HepG2 (cell line): Measurements from ENCODE around the gene ALDH1L2. TPM values are rescaled to one million over a fixed set of nuclear protein-coding genes. Genes with fewer than 3 reads are reported as not detected.

Experiments
- ATAC-seq: fragments of 200-7000 bp; cut with Tn5 transposase; 3 replicates; pipeline ENCODE4 v1.9.1; 2020; ENCODE audit warnings: mild to moderate bottlenecking, moderate library complexity
- BruUV-seq: library from RNA; stranded (reverse); fragments of 400-500 nt; replicated peaks from 2 replicates; lab custom pipeline; 2021; lab: Mats Ljungman, UMichigan
- CTCF ChIA-PET: fragments of 300-600 bp; formaldehyde crosslinking; extraction: SDS; loops from one replicate; lab custom pipeline; 2021; ENCODE audit warnings: low total read pairs, inconsistent platforms, low intra/inter-chr PET ratio; lab: Yijun Ruan, JAX
- POLR2A ChIA-PET: fragments of 350-600 bp; sonication (Branson Sonifier 250); formaldehyde crosslinking; loops from one replicate; lab custom pipeline; 2020; ENCODE audit warnings: antibody characterized with exemption, inconsistent platforms; lab: Yijun Ruan, JAX
- DNase-seq: peaks from one replicate; pipeline ENCODE4 v3.0.0-alpha.2; 2015; ENCODE audit warnings: low spot score
- FAIRE-seq: peaks from 3 replicates; lab custom pipeline; 2011; peaks lifted over from hg19 to GRCh38; lab: Jason Lieb, UNC
- H2AFZ ChIP-seq: one replicate; pipeline ENCODE4 v1.6.1; 2011; ENCODE audit warnings: low read length, inconsistent platforms
- H3K27ac ChIP-seq: fragments of 300-600 bp; 3 replicates; pipeline ENCODE4 v1.8.0; 2011; ENCODE audit warnings: mixed run types, mild to moderate bottlenecking, mixed read lengths, low read length, inconsistent platforms; ENCODE audit not compliant: insufficient read depth; ENCODE audit errors: extremely low read length
- H3K27me3 ChIP-seq, 2 experiments: fragments of 200-600 bp in 1 of 2; 2 replicates in 1 of 2; 3 replicates in 1 of 2; pipeline versions ENCODE4 v1.6.0 to v1.8.0; 2011; ENCODE audit warnings: low read length in 2 of 2, mild to moderate bottlenecking in 2 of 2, moderate library complexity in 2 of 2, inconsistent platforms in 1 of 2; ENCODE audit not compliant: insufficient read depth in 2 of 2, control insufficient read depth in 1 of 2
- H3K36me3 ChIP-seq, 2 experiments: fragments of 200-600 bp in 1 of 2; replicated peaks in 1 of 2; 2 replicates in 1 of 2; 3 replicates in 1 of 2; pipeline versions ENCODE4 v1.5.1 to v1.8.0; 2011; ENCODE audit warnings: low read length in 2 of 2, inconsistent platforms in 1 of 2; ENCODE audit not compliant: insufficient read depth in 2 of 2, control insufficient read depth in 1 of 2
- H3K4me1 ChIP-seq: 2 replicates; pipeline ENCODE4 v1.5.1; 2012; ENCODE audit warnings: low read length, inconsistent platforms; ENCODE audit not compliant: insufficient read depth
- H3K4me2 ChIP-seq: 2 replicates; pipeline ENCODE4 v1.6.0; 2011; ENCODE audit warnings: low read depth, low read length, inconsistent platforms
- H3K4me3 ChIP-seq, 3 experiments: fragments of 200-600 bp in 1 of 3; sonication (generic), shearing (Covaris generic) in 1 of 3; replicated peaks in 1 of 3; 2 replicates each; pipeline ENCODE4 v1.5.1; 2011 to 2016; ENCODE audit warnings: low read length in 3 of 3, inconsistent platforms in 2 of 3, low read depth in 2 of 3, mild to moderate bottlenecking in 2 of 3, control low read depth in 1 of 3, mixed read lengths in 1 of 3; ENCODE audit not compliant: insufficient read depth in 1 of 3
- H3K79me2 ChIP-seq: one replicate; pipeline ENCODE4 v1.6.1; 2011; ENCODE audit warnings: low read length, inconsistent platforms; ENCODE audit not compliant: insufficient read depth
- H3K9ac ChIP-seq: 2 replicates; pipeline ENCODE4 v1.6.0; 2011; ENCODE audit warnings: mild to moderate bottlenecking, low read depth, low read length, inconsistent platforms; ENCODE audit not compliant: insufficient read depth
- H3K9me3 ChIP-seq: 2 replicates; pipeline ENCODE4 v1.5.1; 2012; ENCODE audit warnings: mild to moderate bottlenecking, low read length
- H4K20me1 ChIP-seq: 2 replicates; pipeline ENCODE4 v1.6.0; 2011; ENCODE audit warnings: inconsistent platforms, mild to moderate bottlenecking, low read length, moderate library complexity; ENCODE audit not compliant: insufficient read depth
- FOXC1 ChIP-seq: sonication (generic); formaldehyde crosslinking; IDR thresholded peaks from 2 replicates; pipeline ENCODE4 v1.8.0; 2022; ENCODE audit warnings: mild to moderate bottlenecking, missing genetic modification reagents, borderline replicate concordance
- GLI4 ChIP-seq: sonication (generic); formaldehyde crosslinking; IDR thresholded peaks from 2 replicates; pipeline ENCODE4 v1.5.1; 2020; ENCODE audit warnings: missing genetic modification reagents, mild to moderate bottlenecking, moderate library complexity, borderline replicate concordance
- KLF15 ChIP-seq: sonication (generic); formaldehyde crosslinking; IDR thresholded peaks from 2 replicates; pipeline ENCODE4 v1.8.1; 2023; ENCODE audit warnings: borderline replicate concordance, mild to moderate bottlenecking, inconsistent platforms, missing genetic modification reagents, mixed read lengths
- PPARG ChIP-seq: conservative IDR thresholded peaks from 2 replicates; pipeline ENCODE4 v1.6.1; 2016; ENCODE audit warnings: missing biosample characterization, missing genetic modification reagents
- PREB ChIP-seq: sonication (generic); formaldehyde crosslinking; IDR thresholded peaks from 2 replicates; pipeline ENCODE4 v1.4.0; 2020; ENCODE audit warnings: missing genetic modification reagents
- TCF7 ChIP-seq: sonication (generic); IDR thresholded peaks from 2 replicates; pipeline ENCODE4 v1.6.1; 2016; ENCODE audit warnings: antibody characterized with exemption, low read depth
- XBP1 ChIP-seq: sonication (generic); formaldehyde crosslinking; IDR thresholded peaks from 2 replicates; pipeline ENCODE4 v1.5.0; 2020; ENCODE audit warnings: missing genetic modification reagents
- ZFP36L2 ChIP-seq: sonication (generic); formaldehyde crosslinking; IDR thresholded peaks from 2 replicates; pipeline ENCODE4 v1.4.0; 2020; ENCODE audit warnings: missing genetic modification reagents
- ZIK1 ChIP-seq: sonication (generic); formaldehyde crosslinking; IDR thresholded peaks from 2 replicates; pipeline ENCODE4 v1.5.0; 2020; ENCODE audit warnings: mild to moderate bottlenecking, low read depth, missing genetic modification reagents, borderline replicate concordance
- ZNF274 ChIP-seq: sonication (generic); formaldehyde crosslinking; IDR thresholded peaks from 2 replicates; pipeline ENCODE4 v1.5.1; 2020; ENCODE audit warnings: mild to moderate bottlenecking, missing genetic modification reagents
- ZNF3 ChIP-seq: IDR thresholded peaks from 2 replicates; pipeline ENCODE4 v1.7.0; 2017; ENCODE audit warnings: inconsistent platforms
- ZNF367 ChIP-seq: sonication (generic); formaldehyde crosslinking; IDR thresholded peaks from 2 replicates; pipeline ENCODE4 v1.4.0; 2020; ENCODE audit warnings: missing genetic modification reagents, borderline replicate concordance
- ZNF672 ChIP-seq: sonication (generic); formaldehyde crosslinking; IDR thresholded peaks from 2 replicates; pipeline ENCODE4 v1.8.1; 2022; ENCODE audit warnings: missing genetic modification reagents
- ZZZ3 ChIP-seq: sonication (generic); formaldehyde crosslinking; IDR thresholded peaks from 2 replicates; pipeline ENCODE4 v1.4.0; 2020; ENCODE audit warnings: missing genetic modification reagents, mild to moderate bottlenecking, borderline replicate concordance
- WGBS: methylation state at CpG from one replicate; pipeline ENCODE4 v1.1.6; 2017; ENCODE audit warnings: low lambda C conversion rate; 5-methylcytosine and 5-hydroxymethylcytosine counted together
- in situ Hi-C: cut with HindIII; loops from 2 replicates; pipeline ENCODE4 v1.10.0; 2017; ENCODE audit warnings: low pct_unique_long_range_greater_than_20kb; ENCODE audit not compliant: extremely low pct_ligation_motif_present
- intact Hi-C: fragments of 100-400 bp; cut with micrococcal nuclease; formaldehyde crosslinking; loops from one replicate; pipeline ENCODE4 v1.10.0; 2022; ENCODE audit not compliant: unreplicated experiment
- polyA plus RNA-seq, 8 experiments: library from polyadenylated mRNA; depleted of rRNA in 3 of 8; stranded (reverse) in 7 of 8; unstranded in 1 of 8; fragments of >200 nt; fragmentation: Illumina TruSeq in 4 of 8; extraction: Trizol in 4 of 8; gene quantifications; 2 replicates each; pipeline versions ENCODE4 v1.2.1 to v1.2.3, GENCODE V29; 2011 to 2016; ENCODE audit warnings: low read depth in 4 of 8, missing spikeins in 1 of 8, mixed read lengths in 1 of 8; ENCODE audit not compliant: insufficient read depth in 1 of 8
- total RNA-seq, 5 experiments: library from RNA; depleted of rRNA; stranded (reverse); fragments of >200 nt; fragmentation: Illumina TruSeq; extraction: Trizol; gene quantifications; 2 replicates each; pipeline ENCODE4 v1.2.3, GENCODE V29; 2016; ENCODE audit warnings: low read depth in 1 of 5
- TF ChIP-seq, protein P1 (sequence below): sonication (generic); formaldehyde crosslinking; IDR thresholded peaks from 2 replicates; pipeline ENCODE4 v1.4.0; 2020; ENCODE audit warnings: missing genetic modification reagents, mild to moderate bottlenecking, borderline replicate concordance
- TF ChIP-seq, protein P2 (sequence below): sonication (generic); formaldehyde crosslinking; IDR thresholded peaks from 2 replicates; pipeline ENCODE4 v1.4.0; 2020; ENCODE audit warnings: mild to moderate bottlenecking, missing genetic modification reagents

The ALDH1L2 gene
- total and polyA plus RNA-seq, 2 of the 13 experiments (the other 11 are each of a cell fraction or from before 2014, with no cell fraction given): 0.40 to 4.6 TPM

- TF ChIP-seq, protein P1, sequence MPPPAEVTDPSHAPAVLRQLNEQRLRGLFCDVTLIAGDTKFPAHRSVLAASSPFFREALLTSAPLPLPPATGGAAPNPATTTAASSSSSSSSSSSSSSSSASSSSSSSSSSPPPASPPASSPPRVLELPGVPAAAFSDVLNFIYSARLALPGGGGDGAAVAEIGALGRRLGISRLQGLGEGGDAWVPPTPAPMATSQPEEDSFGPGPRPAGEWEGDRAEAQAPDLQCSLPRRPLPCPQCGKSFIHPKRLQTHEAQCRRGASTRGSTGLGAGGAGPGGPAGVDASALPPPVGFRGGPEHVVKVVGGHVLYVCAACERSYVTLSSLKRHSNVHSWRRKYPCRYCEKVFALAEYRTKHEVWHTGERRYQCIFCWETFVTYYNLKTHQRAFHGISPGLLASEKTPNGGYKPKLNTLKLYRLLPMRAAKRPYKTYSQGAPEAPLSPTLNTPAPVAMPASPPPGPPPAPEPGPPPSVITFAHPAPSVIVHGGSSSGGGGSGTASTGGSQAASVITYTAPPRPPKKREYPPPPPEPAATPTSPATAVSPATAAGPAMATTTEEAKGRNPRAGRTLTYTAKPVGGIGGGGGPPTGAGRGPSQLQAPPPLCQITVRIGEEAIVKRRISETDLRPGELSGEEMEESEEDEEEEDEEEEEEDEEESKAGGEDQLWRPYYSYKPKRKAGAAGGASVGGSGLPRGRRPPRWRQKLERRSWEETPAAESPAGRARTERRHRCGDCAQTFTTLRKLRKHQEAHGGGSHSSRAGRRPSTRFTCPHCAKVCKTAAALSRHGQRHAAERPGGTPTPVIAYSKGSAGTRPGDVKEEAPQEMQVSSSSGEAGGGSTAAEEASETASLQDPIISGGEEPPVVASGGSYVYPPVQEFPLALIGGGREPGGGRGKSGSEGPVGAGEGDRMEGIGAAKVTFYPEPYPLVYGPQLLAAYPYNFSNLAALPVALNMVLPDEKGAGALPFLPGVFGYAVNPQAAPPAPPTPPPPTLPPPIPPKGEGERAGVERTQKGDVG: no peak
- TF ChIP-seq ZNF3 (CRISPR knock-in tag) (no peak), ZNF672 (no peak), ZZZ3 (CRISPR knock-in tag) (no peak), FOXC1 (CRISPR knock-in tag) (no peak)
Measured at GRCh38 chr12:105041186-105041585, 43.1 kb downstream of the ALDH1L2 start (continued).

DNA sequence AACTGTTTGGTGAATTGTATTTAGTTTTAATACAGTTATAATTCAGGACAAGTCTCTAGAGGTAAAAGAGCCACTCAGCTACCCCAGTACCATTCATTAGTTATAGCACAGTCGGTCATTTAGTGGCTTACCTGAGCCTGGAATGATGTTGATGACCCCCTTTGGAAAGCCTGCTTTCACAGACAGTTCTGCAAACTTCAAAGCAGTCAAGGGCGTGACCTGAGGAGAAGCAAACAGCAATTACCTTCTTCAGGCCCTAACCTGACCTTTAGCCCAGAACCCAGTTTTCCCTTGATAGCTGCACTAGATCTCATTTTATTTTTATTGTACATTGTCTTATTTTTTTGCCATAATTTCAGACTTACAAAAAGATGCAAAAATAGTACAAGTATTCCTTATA lies 43.8 kb downstream of the ALDH1L2 start:
- no TSS peak for BruUV-seq
- intact Hi-C loops (no loop called here), in situ Hi-C loops (no loop called here)
- ATAC-seq: no peak
- H2AFZ ChIP-seq: no peak overlapping the region
- H3K4me2 ChIP-seq: no peak overlapping the region
- H3K27ac ChIP-seq: no peak overlapping the region
- H3K9ac ChIP-seq: no peak overlapping the region
- POLR2A ChIA-PET: no interaction called here
- H3K79me2 ChIP-seq: no peaks in the 10 kb centered on the region
- H3K9me3 ChIP-seq: no peaks in the 10 kb centered on the region
- WGBS: 3% methylated on average over 2 of the region's 2 CpGs
- DNase-seq: peak; percentile 14
- no peak overlapping the region for H3K4me3 ChIP-seq
- H4K20me1 ChIP-seq: no peaks in the 10 kb centered on the region
- CTCF ChIA-PET: no interaction called here
- H3K4me1 ChIP-seq: peaks cover 6% of the 10 kb centered on the region; the same call in 1 of the 2 replicates
- no peaks in the 10 kb centered on the region for H3K27me3 ChIP-seq
- H3K36me3 ChIP-seq: no peaks in the 10 kb centered on the region
- no peak for FAIRE-seq
- TF ChIP-seq PREB: no peak
- no peak for TF ChIP-seq KLF15 (CRISPR knock-in tag)
- peak; percentile 69; the same call in 1 of the 2 replicates for TF ChIP-seq PPARG (CRISPR knock-in tag)
- TF ChIP-seq XBP1 (CRISPR knock-in tag): no peak
- TF ChIP-seq, protein P2, sequence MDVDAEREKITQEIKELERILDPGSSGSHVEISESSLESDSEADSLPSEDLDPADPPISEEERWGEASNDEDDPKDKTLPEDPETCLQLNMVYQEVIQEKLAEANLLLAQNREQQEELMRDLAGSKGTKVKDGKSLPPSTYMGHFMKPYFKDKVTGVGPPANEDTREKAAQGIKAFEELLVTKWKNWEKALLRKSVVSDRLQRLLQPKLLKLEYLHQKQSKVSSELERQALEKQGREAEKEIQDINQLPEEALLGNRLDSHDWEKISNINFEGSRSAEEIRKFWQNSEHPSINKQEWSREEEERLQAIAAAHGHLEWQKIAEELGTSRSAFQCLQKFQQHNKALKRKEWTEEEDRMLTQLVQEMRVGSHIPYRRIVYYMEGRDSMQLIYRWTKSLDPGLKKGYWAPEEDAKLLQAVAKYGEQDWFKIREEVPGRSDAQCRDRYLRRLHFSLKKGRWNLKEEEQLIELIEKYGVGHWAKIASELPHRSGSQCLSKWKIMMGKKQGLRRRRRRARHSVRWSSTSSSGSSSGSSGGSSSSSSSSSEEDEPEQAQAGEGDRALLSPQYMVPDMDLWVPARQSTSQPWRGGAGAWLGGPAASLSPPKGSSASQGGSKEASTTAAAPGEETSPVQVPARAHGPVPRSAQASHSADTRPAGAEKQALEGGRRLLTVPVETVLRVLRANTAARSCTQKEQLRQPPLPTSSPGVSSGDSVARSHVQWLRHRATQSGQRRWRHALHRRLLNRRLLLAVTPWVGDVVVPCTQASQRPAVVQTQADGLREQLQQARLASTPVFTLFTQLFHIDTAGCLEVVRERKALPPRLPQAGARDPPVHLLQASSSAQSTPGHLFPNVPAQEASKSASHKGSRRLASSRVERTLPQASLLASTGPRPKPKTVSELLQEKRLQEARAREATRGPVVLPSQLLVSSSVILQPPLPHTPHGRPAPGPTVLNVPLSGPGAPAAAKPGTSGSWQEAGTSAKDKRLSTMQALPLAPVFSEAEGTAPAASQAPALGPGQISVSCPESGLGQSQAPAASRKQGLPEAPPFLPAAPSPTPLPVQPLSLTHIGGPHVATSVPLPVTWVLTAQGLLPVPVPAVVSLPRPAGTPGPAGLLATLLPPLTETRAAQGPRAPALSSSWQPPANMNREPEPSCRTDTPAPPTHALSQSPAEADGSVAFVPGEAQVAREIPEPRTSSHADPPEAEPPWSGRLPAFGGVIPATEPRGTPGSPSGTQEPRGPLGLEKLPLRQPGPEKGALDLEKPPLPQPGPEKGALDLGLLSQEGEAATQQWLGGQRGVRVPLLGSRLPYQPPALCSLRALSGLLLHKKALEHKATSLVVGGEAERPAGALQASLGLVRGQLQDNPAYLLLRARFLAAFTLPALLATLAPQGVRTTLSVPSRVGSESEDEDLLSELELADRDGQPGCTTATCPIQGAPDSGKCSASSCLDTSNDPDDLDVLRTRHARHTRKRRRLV (CRISPR knock-in tag): no peak
- TF ChIP-seq ZNF367: no peak
- no peak for TF ChIP-seq GLI4 (CRISPR knock-in tag)
- TF ChIP-seq ZNF274 (CRISPR knock-in tag): no peak
- 0 out of 2 replicates have a peak, but pooled peaks have one; percentile 8 for TF ChIP-seq TCF7
- TF ChIP-seq ZIK1 (CRISPR knock-in tag): no peak
- TF ChIP-seq ZFP36L2: no peak
